Stomach (tissue), 4 donors: ENCODE measurements around the gene CPNE1.

Experiments used
- EP300 ChIP-seq: sonication (generic); formaldehyde crosslinking; IDR thresholded peaks from one replicate; pipeline ENCODE4 v1.6.1; 2017; ENCODE audit warnings: antibody characterized with exemption
- POLR2A ChIP-seq, 4 donors: fragments of 450-650 bp; IDR thresholded peaks; one replicate each; pipeline ENCODE4 v1.6.1; 2016; ENCODE audit warnings: antibody characterized with exemption in 4 of 4, control low read depth in 2 of 4, mild to moderate bottlenecking in 1 of 4, moderate library complexity in 1 of 4
- TF ChIP-seq, protein P1 (sequence below), 7 experiments: fragments of 450-650 bp in 4 of 7; fragments of 200-600 bp in 3 of 7; sonication (generic) in 3 of 7; IDR thresholded peaks; one replicate each; pipeline ENCODE4 v1.5.1; 2016 to 2019; ENCODE audit warnings: antibody characterized with exemption in 7 of 7, control low read depth in 2 of 7, mild to moderate bottlenecking in 1 of 7

DNA sequence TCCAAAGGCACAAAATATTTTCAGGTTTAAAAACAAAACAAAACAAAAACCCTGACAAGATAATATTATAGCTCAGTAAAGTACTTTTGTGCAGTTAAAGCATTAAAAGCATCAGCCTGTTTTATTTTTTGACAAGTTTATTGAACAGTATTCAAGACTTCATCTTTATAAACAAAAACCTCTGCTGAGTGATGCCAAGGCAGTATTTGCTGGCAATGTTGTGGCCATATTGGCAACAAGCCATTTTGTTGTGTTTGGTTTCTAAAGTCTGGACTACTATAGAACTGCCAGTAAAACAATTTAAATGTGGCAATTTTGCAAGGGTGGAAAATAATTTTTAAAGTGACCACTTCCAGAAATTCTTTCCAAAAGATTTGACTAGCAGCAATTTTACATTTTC lies 15.9 kb downstream of the CPNE1 start:
- TF ChIP-seq, protein P1, sequence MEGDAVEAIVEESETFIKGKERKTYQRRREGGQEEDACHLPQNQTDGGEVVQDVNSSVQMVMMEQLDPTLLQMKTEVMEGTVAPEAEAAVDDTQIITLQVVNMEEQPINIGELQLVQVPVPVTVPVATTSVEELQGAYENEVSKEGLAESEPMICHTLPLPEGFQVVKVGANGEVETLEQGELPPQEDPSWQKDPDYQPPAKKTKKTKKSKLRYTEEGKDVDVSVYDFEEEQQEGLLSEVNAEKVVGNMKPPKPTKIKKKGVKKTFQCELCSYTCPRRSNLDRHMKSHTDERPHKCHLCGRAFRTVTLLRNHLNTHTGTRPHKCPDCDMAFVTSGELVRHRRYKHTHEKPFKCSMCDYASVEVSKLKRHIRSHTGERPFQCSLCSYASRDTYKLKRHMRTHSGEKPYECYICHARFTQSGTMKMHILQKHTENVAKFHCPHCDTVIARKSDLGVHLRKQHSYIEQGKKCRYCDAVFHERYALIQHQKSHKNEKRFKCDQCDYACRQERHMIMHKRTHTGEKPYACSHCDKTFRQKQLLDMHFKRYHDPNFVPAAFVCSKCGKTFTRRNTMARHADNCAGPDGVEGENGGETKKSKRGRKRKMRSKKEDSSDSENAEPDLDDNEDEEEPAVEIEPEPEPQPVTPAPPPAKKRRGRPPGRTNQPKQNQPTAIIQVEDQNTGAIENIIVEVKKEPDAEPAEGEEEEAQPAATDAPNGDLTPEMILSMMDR (IDR thresholded peaks at IDR 0.05), result no peak
- TF ChIP-seq POLR2A (IDR thresholded peaks at IDR 0.05), result no peak
- no peak for TF ChIP-seq EP300
